GM12865 (cell line): ENCODE results near the gene DLG2.

Experiments
- DNase-seq: peaks from one replicate; pipeline ENCODE4 v3.0.0; 2010; ENCODE audit warnings: low read depth
- H3K4me3 ChIP-seq: 2 replicates; pipeline ENCODE4 v1.5.1; 2011; ENCODE audit warnings: mild to moderate bottlenecking, low read depth, low read length, control low read depth
- CTCF ChIP-seq: IDR thresholded peaks from 2 replicates; pipeline ENCODE4 v1.5.1; 2011; ENCODE audit warnings: low read length, control low read depth, low read depth, inconsistent platforms; ENCODE audit not compliant: insufficient read depth; ENCODE audit errors: missing control alignments

DLG2 gene

GRCh38 chr11:84137960-84138359 is 1489.2 kb downstream of the DLG2 start:
- no peak for TF ChIP-seq CTCF
- DNase-seq = no peak
- no peak overlapping the region for H3K4me3 ChIP-seq

GRCh38 chr11:84137505-84137904 is 1489.6 kb downstream of the DLG2 start:
- H3K4me3 ChIP-seq = no peak overlapping the region
- no peak for TF ChIP-seq CTCF
- no peak for DNase-seq

GRCh38 chr11:84136926-84137325 is 1490.2 kb downstream of the DLG2 start:
- DNase-seq = no peak
- TF ChIP-seq CTCF = no peak
- H3K4me3 ChIP-seq = no peak overlapping the region

GRCh38 chr11:84130646-84131427 is 1496.3 kb downstream of the DLG2 start:
- no peak for DNase-seq
- H3K4me3 ChIP-seq = no peak overlapping the region
- no peak for TF ChIP-seq CTCF

GRCh38 chr11:84129961-84130576 is 1497.1 kb downstream of the DLG2 start:
- DNase-seq = no peak
- no peak for TF ChIP-seq CTCF
- H3K4me3 ChIP-seq = no peak overlapping the region

GRCh38 chr11:84128840-84129239 is 1498.3 kb downstream of the DLG2 start:
- H3K4me3 ChIP-seq = no peak overlapping the region
- TF ChIP-seq CTCF = no peak
- DNase-seq = no peak
